HCT116 (cell line): Measurements from ENCODE around the gene ATAD2B. TPM values are rescaled to one million over a fixed set of nuclear protein-coding genes. Genes with fewer than 3 reads are reported as not detected.

ENCODE experiments used
- ATAC-seq: fragments of 200-7000 bp; cut with Tn5 transposase; 2 replicates; pipeline ENCODE4 v1.9.1; 2020; ENCODE audit warnings: mild to moderate bottlenecking, moderate library complexity
- BruUV-seq: library from RNA; stranded (reverse); fragments of 400-500 nt; replicated peaks from 2 replicates; lab custom pipeline; 2021; lab: Mats Ljungman, UMichigan
- CTCF ChIA-PET: fragments of 300-600 bp; sonication (Branson Sonifier 250); formaldehyde crosslinking; loops from one replicate; lab custom pipeline; 2021; ENCODE audit warnings: antibody characterized with exemption; lab: Charles Lee
- POLR2A ChIA-PET: fragments of 300-600, 350-600 bp; sonication (Branson Sonifier 250); formaldehyde crosslinking; loops from one replicate; lab custom pipeline; 2021; ENCODE audit warnings: antibody characterized with exemption; lab: Charles Lee
- RAD21 ChIA-PET, 2 experiments: fragments of 300-600 bp; sonication (Branson Sonifier 250); formaldehyde crosslinking; loops; one replicate each; lab custom pipeline; 2023; ENCODE audit warnings: low total read pairs in 2 of 2; ENCODE audit not compliant: uncharacterized antibody in 2 of 2, unreplicated experiment in 2 of 2, low non-redundant PET in 1 of 2; lab: Charles Lee
- DNase-seq: peaks from one replicate; pipeline ENCODE4 v3.0.0-alpha.2; 2010; ENCODE audit warnings: low read depth, low spot score
- H2AFZ ChIP-seq: fragments of 200-600 bp; shearing (Covaris generic), sonication (generic); 2 replicates; pipeline ENCODE4 v1.6.1; 2017; ENCODE audit warnings: low read depth, mixed run types, mixed read lengths, antibody characterized with exemption, low read length; ENCODE audit not compliant: poor library complexity, severe bottlenecking
- H3K27ac ChIP-seq: 2 replicates; pipeline ENCODE4 v1.5.1; 2012; ENCODE audit warnings: low read depth, low read length
- H3K27me3 ChIP-seq: fragments of 200-600 bp; sonication (generic); 2 replicates; pipeline ENCODE4 v1.6.1; 2016; ENCODE audit warnings: mixed run types, low read length, mixed read lengths; ENCODE audit not compliant: insufficient read depth
- H3K36me3 ChIP-seq, 2 experiments: fragments of 200-500 bp in 1 of 2; fragments of 200-600 bp in 1 of 2; sonication (Bioruptor generic) in 1 of 2; sonication (generic) in 1 of 2; 2 replicates each; pipeline versions ENCODE4 v1.5.1 to v1.6.1; 2014 to 2016; ENCODE audit warnings: low read length in 2 of 2, inconsistent platforms in 1 of 2, mixed read lengths in 1 of 2, mixed run types in 1 of 2; ENCODE audit not compliant: insufficient read depth in 2 of 2, control insufficient read depth in 1 of 2
- H3K4me1 ChIP-seq, 2 experiments: fragments of 200-600 bp in 1 of 2; sonication (generic) in 1 of 2; 2 replicates each; pipeline versions ENCODE4 v1.5.1 to v1.6.1; 2012 to 2017; ENCODE audit warnings: low read length in 2 of 2, inconsistent platforms in 1 of 2, mild to moderate bottlenecking in 1 of 2, mixed read lengths in 1 of 2, mixed run types in 1 of 2, moderate library complexity in 1 of 2; ENCODE audit not compliant: insufficient read depth in 2 of 2, control insufficient read depth in 1 of 2
- H3K4me2 ChIP-seq: fragments of 200-600 bp; sonication (generic); 2 replicates; pipeline ENCODE4 v1.6.1; 2017; ENCODE audit warnings: mixed run types, low read length, mixed read lengths
- H3K4me3 ChIP-seq, 2 experiments: fragments of 200-600 bp in 1 of 2; sonication (generic) in 1 of 2; replicated peaks in 1 of 2; 2 replicates each; pipeline ENCODE4 v1.5.1; 2011 to 2016; ENCODE audit warnings: low read length in 2 of 2, control low read depth in 1 of 2, low read depth in 1 of 2, mild to moderate bottlenecking in 1 of 2, mixed read lengths in 1 of 2, mixed run types in 1 of 2
- H3K79me2 ChIP-seq: fragments of 200-600 bp; sonication (generic); 2 replicates; pipeline ENCODE4 v1.6.1; 2017; ENCODE audit warnings: mild to moderate bottlenecking, mixed run types, low read length, moderate library complexity, mixed read lengths; ENCODE audit not compliant: insufficient read depth
- H3K9ac ChIP-seq: fragments of 200-600 bp; sonication (generic); 2 replicates; pipeline ENCODE4 v1.6.1; 2016; ENCODE audit warnings: low read length, mixed read lengths
- H3K9me2 ChIP-seq: fragments of 200-600 bp; sonication (generic), shearing (Covaris generic); 2 replicates; pipeline ENCODE4 v1.6.1; 2017; ENCODE audit warnings: mixed run types, mild to moderate bottlenecking, moderate library complexity; ENCODE audit not compliant: insufficient read depth
- H3K9me3 ChIP-seq, 2 experiments: fragments of 200-500 bp in 1 of 2; fragments of 200-600 bp in 1 of 2; sonication (Bioruptor generic) in 1 of 2; sonication (generic) in 1 of 2; 2 replicates each; pipeline ENCODE4 v1.6.1; 2014 to 2017; ENCODE audit warnings: low read length in 2 of 2, mixed read lengths in 2 of 2, inconsistent platforms in 1 of 2, low read depth in 1 of 2, mild to moderate bottlenecking in 1 of 2, mixed run types in 1 of 2, moderate library complexity in 1 of 2; ENCODE audit not compliant: control insufficient read depth in 1 of 2, insufficient read depth in 1 of 2
- H4K20me1 ChIP-seq: fragments of 200-600 bp; sonication (generic), shearing (Covaris generic); 2 replicates; pipeline ENCODE4 v1.6.1; 2017; ENCODE audit warnings: mixed run types, mild to moderate bottlenecking, moderate library complexity; ENCODE audit not compliant: insufficient read depth
- CBX3 ChIP-seq: IDR thresholded peaks from 2 replicates; pipeline ENCODE4 v1.6.1; 2012; ENCODE audit warnings: low read depth
- CTCF ChIP-seq, 3 experiments: fragments of 200-600 bp in 1 of 3; sonication (generic) in 1 of 3; IDR thresholded peaks in 2 of 3; conservative IDR thresholded peaks in 1 of 3; 2 replicates each; pipeline ENCODE4 v1.5.1; 2012 to 2017; ENCODE audit warnings: low read depth in 2 of 3, low read length in 2 of 3, antibody characterized with exemption in 1 of 3, borderline replicate concordance in 1 of 3, control low read depth in 1 of 3, mild to moderate bottlenecking in 1 of 3, mixed read lengths in 1 of 3, mixed run types in 1 of 3, moderate library complexity in 1 of 3; ENCODE audit not compliant: insufficient read depth in 1 of 3
- EGR1 ChIP-seq: IDR thresholded peaks from 2 replicates; pipeline ENCODE4 v1.6.1; 2012; ENCODE audit warnings: low read depth
- EZH2 ChIP-seq: fragments of 200-600 bp; sonication (generic); IDR thresholded peaks from 2 replicates; pipeline ENCODE4 v1.6.1; 2017; ENCODE audit warnings: antibody characterized with exemption, mixed run types
- MAX ChIP-seq: IDR thresholded peaks from 2 replicates; pipeline ENCODE4 v1.6.1; 2012
- POLR2AphosphoS5 ChIP-seq: IDR thresholded peaks from 2 replicates; pipeline ENCODE4 v1.6.1; 2011; ENCODE audit warnings: mild to moderate bottlenecking, low read depth, low read length, moderate library complexity
- RAD21 ChIP-seq: IDR thresholded peaks from 2 replicates; pipeline ENCODE4 v1.6.1; 2012; ENCODE audit warnings: low read depth, mild to moderate bottlenecking
- SRF ChIP-seq: IDR thresholded peaks from 2 replicates; pipeline ENCODE4 v1.6.1; 2012; ENCODE audit warnings: low read depth
- TCF7L2 ChIP-seq: IDR thresholded peaks from 2 replicates; pipeline ENCODE4 v1.7.0; 2011; ENCODE audit warnings: borderline replicate concordance, inconsistent platforms; ENCODE audit not compliant: insufficient read depth, insufficient read length; ENCODE audit errors: extremely low read depth
- intact Hi-C: fragments of 100-400 bp; cut with micrococcal nuclease; formaldehyde crosslinking; loops from 2 replicates; pipeline ENCODE4 v1.10.0; 2022
- total RNA-seq: library from RNA; stranded (reverse); gene quantifications from one replicate; pipeline ENCODE4 v1.2.1, GENCODE V29; 2021; ENCODE audit not compliant: unreplicated experiment

ATAD2B gene
- total RNA-seq, 1 experiment from 2014 or later = 9.6 TPM

- no peaks in the 10 kb centered on the region for H3K36me3 ChIP-seq
- no peak for ATAC-seq
- no peaks in the 10 kb centered on the region for H4K20me1 ChIP-seq
- H2AFZ ChIP-seq = no peak overlapping the region
- ChIA-PET POLR2A (no interaction called here), RAD21 (no interaction called here), CTCF (interaction anchor here (1.7 kb wide), 1 partner anchor 12 kb away, joined by 4 read pairs; the partner anchor contains the start of gene ATAD2B)
- H3K4me2 ChIP-seq = no peak overlapping the region
- no peaks in the 10 kb centered on the region for H3K27me3 ChIP-seq
- no peaks in the 10 kb centered on the region for H3K9me3 ChIP-seq
- no peak overlapping the region for H3K9ac ChIP-seq
- no peaks in the 10 kb centered on the region for H3K9me2 ChIP-seq
- peaks cover 55% of the 10 kb centered on the region for H3K79me2 ChIP-seq
- H3K4me3 ChIP-seq = no peak overlapping the region
- BruUV-seq = no TSS peak
- intact Hi-C loops = no loop called here
- DNase-seq = no peak
- no peak for TF ChIP-seq CBX3
- no peak for TF ChIP-seq CTCF (IDR thresholded peaks at IDR 0.05 in 2 of 3, conservative IDR thresholded peaks at IDR 0.05 in 1 of 3; ENCODE audit: borderline replicate concordance in 1 of 3, insufficient read depth in 1 of 3, low read depth in 2 of 3, low read length in 2 of 3)
- TF ChIP-seq RAD21 = no peak
- TF ChIP-seq EGR1 = no peak
- TF ChIP-seq TCF7L2 = no peak
- no peak for TF ChIP-seq MAX
- no peak for TF ChIP-seq POLR2AphosphoS5
- no peak for TF ChIP-seq SRF
- no peak for TF ChIP-seq EZH2
- no peak overlapping the region for H3K27ac ChIP-seq
- peaks cover 17 to 22% of the 10 kb centered on the region in 2 experiments for H3K4me1 ChIP-seq
Observed at GRCh38 chr2:23915327-23915726, 11.6 kb downstream of the ATAD2B start.
